Mesenchymal stem cell (in vitro differentiated cells and primary cell): ENCODE results near the gene CCDC169.
"Not testable (repeated sequence)": the region's sequence is repeated elsewhere in the genome, so short reads cannot be mapped to it uniquely, and the experiment has no call there.

ENCODE experiments used
- DNase-seq: peaks from one replicate; pipeline ENCODE4 v3.0.0-alpha.2; 2013
- H2AFZ ChIP-seq: one replicate; pipeline ENCODE4 v1.6.1; 2013; ENCODE audit warnings: low read depth, mild to moderate bottlenecking, control low read depth, inconsistent platforms, low read length, moderate library complexity
- H2AK5ac ChIP-seq: 2 replicates; pipeline ENCODE4 v1.6.1; 2013; ENCODE audit warnings: low read length, moderate library complexity, mild to moderate bottlenecking, inconsistent platforms; ENCODE audit not compliant: severe bottlenecking
- H2BK120ac ChIP-seq: one replicate; pipeline ENCODE4 v1.6.1; 2013; ENCODE audit warnings: low read depth, mild to moderate bottlenecking, inconsistent platforms, low read length, moderate library complexity
- H2BK12ac ChIP-seq, 2 experiments: one replicate each; pipeline ENCODE4 v1.6.1; 2013; ENCODE audit warnings: inconsistent platforms in 2 of 2, low read length in 2 of 2, mild to moderate bottlenecking in 2 of 2, moderate library complexity in 2 of 2, control low read depth in 1 of 2
- H2BK15ac ChIP-seq: one replicate; pipeline ENCODE4 v1.6.1; 2013; ENCODE audit warnings: mild to moderate bottlenecking, low read depth, inconsistent platforms; ENCODE audit not compliant: poor library complexity, severe bottlenecking
- H2BK5ac ChIP-seq: 2 replicates; pipeline ENCODE4 v1.6.1; 2013; ENCODE audit warnings: low read depth, mild to moderate bottlenecking, low read length, control low read depth, inconsistent platforms; ENCODE audit not compliant: poor library complexity, severe bottlenecking
- H3K14ac ChIP-seq, 2 experiments: one replicate each; pipeline ENCODE4 v1.6.1; 2013; ENCODE audit warnings: inconsistent platforms in 2 of 2, low read length in 2 of 2, control low read depth in 1 of 2, mild to moderate bottlenecking in 1 of 2, moderate library complexity in 1 of 2
- H3K18ac ChIP-seq, 2 experiments: one replicate each; pipeline ENCODE4 v1.6.1; 2013; ENCODE audit warnings: inconsistent platforms in 2 of 2, low read length in 2 of 2, control low read depth in 1 of 2, low read depth in 1 of 2, mild to moderate bottlenecking in 1 of 2
- H3K23ac ChIP-seq, 2 experiments: one replicate each; pipeline ENCODE4 v1.6.1; 2013; ENCODE audit warnings: inconsistent platforms in 2 of 2, low read length in 2 of 2, mild to moderate bottlenecking in 2 of 2, moderate library complexity in 2 of 2, control low read depth in 1 of 2
- H3K27ac ChIP-seq: 2 replicates; pipeline ENCODE4 v1.5.1; 2013; ENCODE audit warnings: mild to moderate bottlenecking, moderate library complexity, low read length, control low read depth, inconsistent platforms; ENCODE audit not compliant: poor library complexity, severe bottlenecking
- H3K27me3 ChIP-seq, 2 experiments: 2 replicates each; pipeline versions ENCODE4 v1.6.1 to v1.7.0; 2013; ENCODE audit warnings: low read length in 2 of 2, mild to moderate bottlenecking in 2 of 2, moderate library complexity in 2 of 2, control low read depth in 1 of 2, inconsistent platforms in 1 of 2; ENCODE audit not compliant: control insufficient read depth in 1 of 2, insufficient read depth in 1 of 2
- H3K36me3 ChIP-seq, 2 experiments: 2 replicates each; pipeline versions ENCODE4 v1.6.1 to v1.7.0; 2013; ENCODE audit warnings: low read length in 2 of 2, control low read depth in 1 of 2, inconsistent platforms in 1 of 2, low read depth in 1 of 2, mild to moderate bottlenecking in 1 of 2; ENCODE audit not compliant: insufficient read depth in 2 of 2, control insufficient read depth in 1 of 2
- H3K4ac ChIP-seq, 2 experiments: one replicate each; pipeline ENCODE4 v1.6.1; 2013; ENCODE audit warnings: inconsistent platforms in 2 of 2, low read length in 2 of 2, mild to moderate bottlenecking in 2 of 2, moderate library complexity in 2 of 2, control low read depth in 1 of 2, low read depth in 1 of 2
- H3K4me1 ChIP-seq: 2 replicates; pipeline ENCODE4 v1.6.1; 2013; ENCODE audit warnings: low read depth, low read length, control low read depth; ENCODE audit not compliant: control insufficient read depth, insufficient read depth
- H3K4me2 ChIP-seq: 2 replicates; pipeline ENCODE4 v1.6.1; 2013; ENCODE audit warnings: low read length, mild to moderate bottlenecking, inconsistent platforms; ENCODE audit not compliant: poor library complexity, severe bottlenecking
- H3K4me3 ChIP-seq, 2 experiments: 2 replicates each; pipeline versions ENCODE4 v1.5.1 to v1.7.0; 2013; ENCODE audit warnings: low read length in 2 of 2, mild to moderate bottlenecking in 2 of 2, control low read depth in 1 of 2, low read depth in 1 of 2; ENCODE audit not compliant: insufficient read depth in 1 of 2
- H3K79me1 ChIP-seq: replicated peaks from 2 replicates; pipeline ENCODE4 v1.6.1; 2013; ENCODE audit warnings: mild to moderate bottlenecking, control low read depth, low read length, inconsistent platforms; ENCODE audit not compliant: poor library complexity, severe bottlenecking
- H3K9ac ChIP-seq: 2 replicates; pipeline ENCODE4 v1.7.0; 2013; ENCODE audit warnings: mild to moderate bottlenecking, low read length, moderate library complexity
- H3K9me3 ChIP-seq: 2 replicates; pipeline ENCODE4 v1.7.0; 2013; ENCODE audit warnings: mild to moderate bottlenecking, low read length; ENCODE audit not compliant: control insufficient read depth
- H4K8ac ChIP-seq: one replicate; pipeline ENCODE4 v1.6.1; 2013; ENCODE audit warnings: inconsistent platforms, mild to moderate bottlenecking, low read length, moderate library complexity
- H4K91ac ChIP-seq: one replicate; pipeline ENCODE4 v1.6.1; 2013; ENCODE audit warnings: mild to moderate bottlenecking, low read length, inconsistent platforms
- WGBS: methylation state at CpG from one replicate; pipeline ENCODE4 v1.1.7; 2013; ENCODE audit warnings: mixed read lengths; 5-methylcytosine and 5-hydroxymethylcytosine counted together

The CCDC169 gene

GRCh38 chr13:36319793-36320192, 22.2 kb upstream of the CCDC169 start:
- H3K18ac ChIP-seq, H3K9ac ChIP-seq, H2BK12ac ChIP-seq, H2BK15ac ChIP-seq, H4K91ac ChIP-seq, H2AK5ac ChIP-seq, H2AFZ ChIP-seq, H3K4me3 ChIP-seq, H2BK120ac ChIP-seq, H2BK5ac ChIP-seq, H3K27ac ChIP-seq, H3K23ac ChIP-seq, H3K4ac ChIP-seq, H3K9me3 ChIP-seq, H4K8ac ChIP-seq, H3K4me2 ChIP-seq, H3K27me3 ChIP-seq, H3K4me1 ChIP-seq, H3K14ac ChIP-seq: not testable (repeated sequence)
- Histone ChIP-seq H3K79me1 (peaks cover 14% of the 10 kb centered on the region), H3K36me3 (peaks cover 9 to 39% of the 10 kb centered on the region in 2 experiments)
- 59% methylated on average over 6 of the region's 6 CpGs for WGBS
- DNase-seq: peak; percentile 32

DNA sequence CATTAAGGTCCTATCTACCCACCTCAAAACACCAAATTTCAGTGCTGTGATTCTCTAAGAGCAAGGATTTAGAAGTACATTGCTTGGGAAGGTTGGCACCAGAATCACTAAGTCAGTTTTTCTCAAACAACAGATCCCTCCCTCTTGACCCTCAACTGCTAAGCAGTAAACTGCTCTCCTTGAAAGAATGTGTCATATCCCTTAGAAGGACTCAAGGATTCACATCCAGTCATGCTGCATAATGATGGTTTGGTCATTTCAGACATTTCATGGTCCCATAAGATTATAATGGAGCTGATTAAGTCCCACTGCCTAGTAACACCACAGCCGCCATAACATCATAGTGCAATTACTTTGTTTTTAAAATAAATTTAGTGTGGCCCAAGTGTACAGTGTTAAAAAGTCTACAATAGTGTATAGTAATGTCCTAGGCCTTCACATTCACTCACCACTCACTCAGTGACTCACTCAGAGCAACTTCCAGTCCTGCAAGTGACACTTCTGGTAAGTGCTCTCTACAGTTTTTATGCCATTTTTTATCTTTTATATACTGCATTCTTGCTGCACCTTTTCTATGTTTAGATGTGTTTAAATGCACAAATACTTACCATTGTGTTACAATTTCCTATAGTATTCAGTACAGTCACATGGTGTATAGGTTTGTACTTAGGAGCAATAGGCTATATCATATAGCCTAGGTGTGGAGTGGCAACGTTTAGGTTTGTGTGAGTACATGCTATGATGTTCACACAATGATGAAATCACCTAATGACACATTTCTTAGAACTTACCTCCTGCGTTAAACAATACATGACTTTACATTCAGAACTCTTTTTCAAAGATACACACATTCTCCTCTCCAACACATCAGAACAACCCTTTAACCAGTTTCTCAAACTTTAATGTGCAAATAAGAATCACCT, 15.7 kb upstream of the CCDC169 start:
- no peak overlapping the region for H3K4me3 ChIP-seq
- H4K91ac ChIP-seq: no peak overlapping the region
- no peak overlapping the region for H2BK15ac ChIP-seq
- no peak overlapping the region for H3K14ac ChIP-seq
- no peak overlapping the region for H3K27ac ChIP-seq
- H3K4me2 ChIP-seq: no peak overlapping the region
- H3K36me3 ChIP-seq: peaks cover 8 to 74% of the 10 kb centered on the region in 2 experiments
- no peaks in the 10 kb centered on the region for H3K27me3 ChIP-seq
- no peak overlapping the region for H3K4ac ChIP-seq
- H2BK5ac ChIP-seq: no peak overlapping the region
- 55% methylated on average over 2 of the region's 3 CpGs for WGBS
- no peak overlapping the region for H3K9ac ChIP-seq
- no peak overlapping the region for H3K23ac ChIP-seq
- H4K8ac ChIP-seq: no peak overlapping the region
- no peak for DNase-seq
- H2AK5ac ChIP-seq: no peak overlapping the region
- H2AFZ ChIP-seq: no peak overlapping the region
- peaks cover 16% of the 10 kb centered on the region for H3K79me1 ChIP-seq
- H2BK12ac ChIP-seq: no peak overlapping the region
- no peaks in the 10 kb centered on the region for H3K4me1 ChIP-seq
- no peaks in the 10 kb centered on the region for H3K9me3 ChIP-seq
- H3K18ac ChIP-seq: no peak overlapping the region
- no peak overlapping the region for H2BK120ac ChIP-seq

- no peak overlapping the region for H4K8ac ChIP-seq
- H2BK5ac ChIP-seq: no peak overlapping the region
- no peak overlapping the region for H3K14ac ChIP-seq
- no peak overlapping the region for H3K4ac ChIP-seq
- no peak overlapping the region for H3K4me3 ChIP-seq
- no peak overlapping the region for H2AFZ ChIP-seq
- no peak for DNase-seq
- no peak overlapping the region for H2AK5ac ChIP-seq
- H3K9me3 ChIP-seq: no peaks in the 10 kb centered on the region
- no peak overlapping the region for H2BK12ac ChIP-seq
- WGBS: 83% methylated on average over 4 of the region's 7 CpGs
- H3K23ac ChIP-seq: no peak overlapping the region
- H3K79me1 ChIP-seq: peaks cover 19% of the 10 kb centered on the region
- H3K4me1 ChIP-seq: no peaks in the 10 kb centered on the region
- H3K9ac ChIP-seq: no peak overlapping the region
- H3K4me2 ChIP-seq: no peak overlapping the region
- H3K27ac ChIP-seq: no peak overlapping the region
- no peak overlapping the region for H4K91ac ChIP-seq
- no peaks in the 10 kb centered on the region for H3K27me3 ChIP-seq
- no peak overlapping the region for H3K18ac ChIP-seq
- H2BK15ac ChIP-seq: no peak overlapping the region
- H2BK120ac ChIP-seq: no peak overlapping the region
- peaks cover 8 to 90% of the 10 kb centered on the region in 2 experiments for H3K36me3 ChIP-seq
These were observed 12.9 kb upstream of the CCDC169 start for GRCh38 chr13:36310417-36311108.

DNA sequence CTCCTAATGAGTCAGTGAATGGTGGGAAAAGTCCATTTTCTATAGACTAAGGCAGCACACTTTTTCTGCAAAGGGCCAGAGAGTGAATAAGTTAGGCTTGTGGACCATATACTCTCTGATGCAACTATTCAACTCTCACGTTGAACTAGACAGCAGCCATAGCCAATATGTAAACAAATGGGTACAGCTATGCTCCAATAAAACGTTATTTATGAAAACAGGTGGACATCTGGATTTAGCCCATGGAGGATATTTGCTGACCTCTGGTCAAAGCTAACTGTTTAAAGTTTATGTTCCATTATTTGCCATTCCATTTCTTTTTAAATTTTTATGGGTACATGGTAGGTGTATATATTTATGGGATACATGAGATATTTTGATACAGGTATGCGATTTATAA, 4.7 kb upstream of the CCDC169 start:
- no peak overlapping the region for H3K23ac ChIP-seq
- peaks cover 3% of the 10 kb centered on the region for H3K79me1 ChIP-seq
- peaks cover 3% of the 10 kb centered on the region for H3K4me1 ChIP-seq
- no peak overlapping the region for H3K18ac ChIP-seq
- no peak overlapping the region for H3K4me2 ChIP-seq
- H3K27me3 ChIP-seq: no peaks in the 10 kb centered on the region
- no peak overlapping the region for H2AFZ ChIP-seq
- no peak overlapping the region for H3K9ac ChIP-seq
- no peak overlapping the region for H2AK5ac ChIP-seq
- DNase-seq: no peak
- no peak overlapping the region for H2BK15ac ChIP-seq
- H3K9me3 ChIP-seq: no peaks in the 10 kb centered on the region
- H3K14ac ChIP-seq: no peak overlapping the region
- H3K4ac ChIP-seq: no peak overlapping the region
- H4K8ac ChIP-seq: no peak overlapping the region
- no peak overlapping the region for H4K91ac ChIP-seq
- H2BK5ac ChIP-seq: no peak overlapping the region
- H3K4me3 ChIP-seq: no peak overlapping the region
- H3K36me3 ChIP-seq: peaks cover 0 to 64% of the 10 kb centered on the region in 2 experiments
- 100% methylated on average over 2 of the region's 3 CpGs for WGBS
- H3K27ac ChIP-seq: no peak overlapping the region
- H2BK12ac ChIP-seq: no peak overlapping the region
- no peak overlapping the region for H2BK120ac ChIP-seq
